Kidney epithelial cell (primary cell): ENCODE data around the gene FBXO48. TPM values are rescaled to one million over a fixed set of nuclear protein-coding genes. Genes with fewer than 3 reads are reported as not detected.

Experiments used
- DNase-seq: peaks from one replicate; pipeline ENCODE4 v3.0.0-alpha.2; 2010; ENCODE audit warnings: low read depth
- H3K27me3 ChIP-seq: 2 replicates; pipeline ENCODE4 v1.6.0; 2011; ENCODE audit warnings: low read length; ENCODE audit not compliant: control insufficient read depth, insufficient read depth
- H3K36me3 ChIP-seq: 2 replicates; pipeline ENCODE4 v1.5.1; 2011; ENCODE audit warnings: low read length; ENCODE audit not compliant: control insufficient read depth, insufficient read depth
- H3K4me3 ChIP-seq: 2 replicates; pipeline ENCODE4 v1.5.1; 2011; ENCODE audit warnings: low read depth, mild to moderate bottlenecking, control low read depth, low read length
- CTCF ChIP-seq: IDR thresholded peaks from 2 replicates; pipeline ENCODE4 v1.5.1; 2011; ENCODE audit warnings: mild to moderate bottlenecking, moderate library complexity, low read length, control low read depth, inconsistent platforms; ENCODE audit not compliant: insufficient read depth, poor library complexity, severe bottlenecking
- total RNA-seq: library from RNA; depleted of rRNA; stranded (reverse); fragments of >200 nt; gene quantifications from 2 replicates; pipeline ENCODE4 v1.2.3, GENCODE V29; 2015

Gene FBXO48
- total RNA-seq, 1 donor from 2014 or later = 0.54 TPM

- DNase-seq = no peak
- no peak for TF ChIP-seq CTCF
- H3K36me3 ChIP-seq = no peaks in the 10 kb centered on the region
- H3K4me3 ChIP-seq = no peak overlapping the region
- no peaks in the 10 kb centered on the region for H3K27me3 ChIP-seq
These were observed 49.2 kb downstream of the FBXO48 start for GRCh38 chr2:68417926-68418325.

GRCh38 chr2:68416081-68416675 is 50.9 kb downstream of the FBXO48 start:
- no peaks in the 10 kb centered on the region for H3K27me3 ChIP-seq
- no peak for TF ChIP-seq CTCF
- no peaks in the 10 kb centered on the region for H3K36me3 ChIP-seq
- no peak overlapping the region for H3K4me3 ChIP-seq
- DNase-seq = no peak

- no peak overlapping the region for H3K4me3 ChIP-seq
- no peaks in the 10 kb centered on the region for H3K27me3 ChIP-seq
- DNase-seq = no peak
- no peaks in the 10 kb centered on the region for H3K36me3 ChIP-seq
- no peak for TF ChIP-seq CTCF
These were observed 51.6 kb downstream of the FBXO48 start for GRCh38 chr2:68415521-68415920.

GRCh38 chr2:68414876-68415275 is 52.2 kb downstream of the FBXO48 start:
- no peaks in the 10 kb centered on the region for H3K36me3 ChIP-seq
- H3K4me3 ChIP-seq = no peak overlapping the region
- no peak for TF ChIP-seq CTCF
- H3K27me3 ChIP-seq = no peaks in the 10 kb centered on the region
- no peak for DNase-seq

- DNase-seq = no peak
- Histone ChIP-seq H3K36me3 (no peaks in the 10 kb centered on the region), H3K27me3 (no peaks in the 10 kb centered on the region), H3K4me3 (no peak overlapping the region)
- TF ChIP-seq CTCF = no peak
These were observed 52.6 kb downstream of the FBXO48 start for GRCh38 chr2:68414452-68414851.

GRCh38 chr2:68413466-68413865 is 53.6 kb downstream of the FBXO48 start:
- Histone ChIP-seq H3K36me3 (no peaks in the 10 kb centered on the region), H3K27me3 (no peaks in the 10 kb centered on the region), H3K4me3 (no peak overlapping the region)
- no peak for DNase-seq
- no peak for TF ChIP-seq CTCF
